ENCODE data around the gene AFP.

AFP gene

GRCh38 chr4:73451404-73451803 lies 15.4 kb downstream of the AFP start:
- no peak for TF ChIP-seq POLR2AphosphoS5 (IDR thresholded peaks at IDR 0.05; ENCODE audit: low read depth, low read length)

DNA sequence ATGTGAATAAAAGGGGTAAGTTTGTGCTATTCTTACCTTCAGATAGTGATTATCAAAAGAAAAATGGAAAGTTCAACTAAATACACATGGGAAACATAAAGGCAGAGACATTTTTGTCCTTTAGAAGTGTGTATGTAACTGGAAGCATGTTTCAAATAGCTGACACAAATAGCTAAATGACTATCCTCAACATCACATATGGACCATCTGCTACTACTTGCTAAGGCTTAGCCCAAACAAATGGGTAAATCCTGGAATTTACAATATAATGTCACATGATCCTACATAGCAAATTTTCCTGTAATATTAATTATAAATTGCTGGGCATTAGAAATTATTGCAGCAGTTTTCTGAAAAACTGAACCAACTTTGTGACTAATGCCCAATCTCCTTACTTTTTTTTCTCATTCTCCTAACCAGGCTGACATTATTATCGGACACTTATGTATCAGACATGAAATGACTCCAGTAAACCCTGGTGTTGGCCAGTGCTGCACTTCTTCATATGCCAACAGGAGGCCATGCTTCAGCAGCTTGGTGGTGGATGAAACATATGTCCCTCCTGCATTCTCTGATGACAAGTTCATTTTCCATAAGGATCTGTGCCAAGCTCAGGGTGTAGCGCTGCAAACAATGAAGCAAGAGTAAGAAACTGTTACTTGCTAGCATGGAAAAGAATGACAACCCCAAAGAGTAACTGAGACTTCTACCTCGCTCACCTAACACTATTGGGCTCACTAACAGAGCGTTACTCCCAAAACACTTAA lies 16.1 kb downstream of the AFP start:
- TF ChIP-seq POLR2AphosphoS5 (IDR thresholded peaks at IDR 0.05; ENCODE audit: low read depth, low read length) (no peak), SIN3A (IDR thresholded peaks at IDR 0.05; ENCODE audit: borderline replicate concordance, insufficient read depth, low read length) (no peak), TAF1 (IDR thresholded peaks at IDR 0.05; ENCODE audit: borderline replicate concordance, insufficient read depth, low read length) (no peak), FOXP2 (optimal IDR thresholded peaks at IDR 0.05; ENCODE audit: borderline replicate concordance, extremely low read depth, extremely low read length, insufficient read depth) (no peak), REST (IDR thresholded peaks at IDR 0.05; ENCODE audit: insufficient read depth in 1 of 2, low read depth in 2 of 2, low read length in 2 of 2) (no peak)

GRCh38 chr4:73452953-73453700 lies 17.1 kb downstream of the AFP start:
- TF ChIP-seq SIN3A (IDR thresholded peaks at IDR 0.05; ENCODE audit: borderline replicate concordance, insufficient read depth, low read length) (no peak), POLR2AphosphoS5 (IDR thresholded peaks at IDR 0.05; ENCODE audit: low read depth, low read length) (no peak), TAF1 (IDR thresholded peaks at IDR 0.05; ENCODE audit: borderline replicate concordance, insufficient read depth, low read length) (no peak), REST (IDR thresholded peaks at IDR 0.05; ENCODE audit: insufficient read depth in 1 of 2, low read depth in 2 of 2, low read length in 2 of 2) (no peak), FOXP2 (optimal IDR thresholded peaks at IDR 0.05; ENCODE audit: borderline replicate concordance, extremely low read depth, extremely low read length, insufficient read depth) (no peak)

GRCh38 chr4:73453701-73454005 lies 17.6 kb downstream of the AFP start:
- TF ChIP-seq POLR2AphosphoS5 (IDR thresholded peaks at IDR 0.05; ENCODE audit: low read depth, low read length) (no peak), FOXP2 (optimal IDR thresholded peaks at IDR 0.05; ENCODE audit: borderline replicate concordance, extremely low read depth, extremely low read length, insufficient read depth) (no peak), TAF1 (IDR thresholded peaks at IDR 0.05; ENCODE audit: borderline replicate concordance, insufficient read depth, low read length) (no peak), REST (IDR thresholded peaks at IDR 0.05; ENCODE audit: insufficient read depth in 1 of 2, low read depth in 2 of 2, low read length in 2 of 2) (no peak), SIN3A (IDR thresholded peaks at IDR 0.05; ENCODE audit: borderline replicate concordance, insufficient read depth, low read length) (no peak)

GRCh38 chr4:73454920-73455319 lies 18.9 kb downstream of the AFP start:
- TF ChIP-seq POLR2AphosphoS5 (IDR thresholded peaks at IDR 0.05; ENCODE audit: low read depth, low read length) (no peak), SIN3A (IDR thresholded peaks at IDR 0.05; ENCODE audit: borderline replicate concordance, insufficient read depth, low read length) (no peak)
